ENCODE measurements around the gene NOMO2. TPM values are rescaled to one million over a fixed set of nuclear protein-coding genes. Genes with fewer than 3 reads are reported as not detected.

The NOMO2 gene, protein sequence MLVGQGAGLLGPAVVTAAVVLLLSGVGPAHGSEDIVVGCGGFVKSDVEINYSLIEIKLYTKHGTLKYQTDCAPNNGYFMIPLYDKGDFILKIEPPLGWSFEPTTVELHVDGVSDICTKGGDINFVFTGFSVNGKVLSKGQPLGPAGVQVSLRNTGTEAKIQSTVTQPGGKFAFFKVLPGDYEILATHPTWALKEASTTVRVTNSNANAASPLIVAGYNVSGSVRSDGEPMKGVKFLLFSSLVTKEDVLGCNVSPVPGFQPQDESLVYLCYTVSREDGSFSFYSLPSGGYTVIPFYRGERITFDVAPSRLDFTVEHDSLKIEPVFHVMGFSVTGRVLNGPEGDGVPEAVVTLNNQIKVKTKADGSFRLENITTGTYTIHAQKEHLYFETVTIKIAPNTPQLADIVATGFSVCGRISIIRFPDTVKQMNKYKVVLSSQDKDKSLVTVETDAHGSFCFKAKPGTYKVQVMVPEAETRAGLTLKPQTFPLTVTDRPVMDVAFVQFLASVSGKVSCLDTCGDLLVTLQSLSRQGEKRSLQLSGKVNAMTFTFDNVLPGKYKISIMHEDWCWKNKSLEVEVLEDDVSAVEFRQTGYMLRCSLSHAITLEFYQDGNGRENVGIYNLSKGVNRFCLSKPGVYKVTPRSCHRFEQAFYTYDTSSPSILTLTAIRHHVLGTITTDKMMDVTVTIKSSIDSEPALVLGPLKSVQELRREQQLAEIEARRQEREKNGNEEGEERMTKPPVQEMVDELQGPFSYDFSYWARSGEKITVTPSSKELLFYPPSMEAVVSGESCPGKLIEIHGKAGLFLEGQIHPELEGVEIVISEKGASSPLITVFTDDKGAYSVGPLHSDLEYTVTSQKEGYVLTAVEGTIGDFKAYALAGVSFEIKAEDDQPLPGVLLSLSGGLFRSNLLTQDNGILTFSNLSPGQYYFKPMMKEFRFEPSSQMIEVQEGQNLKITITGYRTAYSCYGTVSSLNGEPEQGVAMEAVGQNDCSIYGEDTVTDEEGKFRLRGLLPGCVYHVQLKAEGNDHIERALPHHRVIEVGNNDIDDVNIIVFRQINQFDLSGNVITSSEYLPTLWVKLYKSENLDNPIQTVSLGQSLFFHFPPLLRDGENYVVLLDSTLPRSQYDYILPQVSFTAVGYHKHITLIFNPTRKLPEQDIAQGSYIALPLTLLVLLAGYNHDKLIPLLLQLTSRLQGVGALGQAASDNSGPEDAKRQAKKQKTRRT
- total RNA-seq = 26.2 and 142 TPM in 2 replicates

DNA sequence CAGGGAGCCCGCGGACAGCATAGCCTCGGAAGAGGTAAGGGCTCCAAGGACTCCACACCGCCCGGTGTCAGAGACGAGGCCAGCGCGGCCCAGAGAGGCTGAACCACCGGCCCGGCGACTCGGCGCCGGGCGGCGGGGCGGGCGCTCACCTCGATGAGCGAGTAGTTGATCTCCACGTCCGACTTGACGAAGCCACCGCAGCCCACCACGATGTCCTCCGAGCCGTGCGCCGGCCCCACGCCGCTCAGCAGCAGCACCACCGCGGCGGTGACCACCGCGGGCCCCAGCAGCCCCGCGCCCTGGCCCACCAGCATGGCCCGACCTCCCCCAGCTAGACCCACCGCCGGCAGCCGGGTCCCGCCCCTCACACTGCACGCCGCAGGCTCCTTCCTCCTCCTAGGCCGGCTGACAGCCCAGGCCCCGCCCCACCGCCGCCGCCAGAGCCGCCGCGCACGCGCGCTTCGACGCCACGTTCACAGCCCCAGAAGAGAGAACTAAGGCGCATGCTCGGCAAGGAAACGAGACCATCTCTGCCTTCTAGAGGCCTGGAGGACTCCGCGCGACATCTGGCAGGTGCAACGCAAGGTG is at the start of gene NOMO2:
Gene NOMO2 (minus strand): TSS at position 371 of the 588 bp plus-strand sequence. CDS start 57 bp downstream, at position 314.

Other genes with a start within 250 kb of the NOMO2 start
- 0.16 and 10.9 TPM in 2 replicates for gene NPIPA8, start 225.4 kb downstream of the NOMO2 start, total RNA-seq
- gene RPS15A, start 228.2 kb upstream of the NOMO2 start, total RNA-seq = 1,864 and 2,966 TPM in 2 replicates
- gene ARL6IP1, start 239.5 kb upstream of the NOMO2 start, total RNA-seq = 163 and 193 TPM in 2 replicates